ENCODE data around the gene HOXB6. TPM values are rescaled to one million over a fixed set of nuclear protein-coding genes. Genes with fewer than 3 reads are reported as not detected.

The HOXB6 gene
- total RNA-seq, 5 donors from 2014 or later (not counting 1 experiment from before 2014, with no cell fraction given), result 0.16 to 0.33 TPM; not detected in 3

DNA sequence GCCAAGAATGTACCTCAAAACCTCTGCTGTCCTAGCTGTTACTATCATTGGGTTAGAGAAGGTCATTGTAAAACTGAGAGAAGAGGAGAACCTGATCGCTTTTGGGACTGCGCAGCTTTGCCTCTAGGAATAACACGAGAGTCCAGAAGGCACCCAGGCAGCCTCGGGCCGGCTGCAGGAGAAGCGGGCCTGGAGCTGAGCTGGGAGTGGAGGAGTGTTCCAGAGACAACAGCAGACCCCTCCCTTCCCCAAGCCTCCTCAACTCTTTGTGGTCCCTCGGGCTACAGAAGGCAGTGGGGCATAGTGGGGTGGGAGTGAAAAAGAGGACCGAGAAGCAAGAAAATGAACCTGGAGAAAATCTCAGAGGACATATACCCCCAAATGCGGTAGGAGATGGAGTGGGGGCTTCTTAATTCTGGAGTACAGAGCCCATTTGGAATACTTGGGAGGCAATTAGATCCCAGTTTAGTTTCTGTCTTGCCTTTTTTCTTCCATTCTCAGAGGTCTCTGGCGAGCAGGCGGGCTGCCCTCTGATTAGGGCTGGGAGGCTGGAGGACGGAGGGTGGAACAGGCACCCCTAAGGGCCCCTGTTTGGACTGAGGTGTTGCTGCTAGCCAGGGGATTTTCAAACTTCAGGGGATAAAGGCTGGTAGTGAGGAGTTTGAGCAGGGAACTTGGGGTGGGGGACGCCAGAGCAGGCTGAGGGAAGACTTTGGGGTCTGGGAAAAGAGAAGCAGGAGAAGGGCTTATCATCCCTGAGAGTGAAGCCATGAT is 46.5 kb downstream of the HOXB6 start:
- CTCF ChIA-PET, result interaction anchor here in 1 of 2 donors (0.7 kb wide), 1 partner anchor 250 kb away, joined by 3 read pairs; no protein-coding TSS in a partner anchor
- Mint-ChIP-seq H3K27ac (no peak overlapping the region), H3K9me3 (no peaks in the 10 kb centered on the region), H3K36me3 (peaks cover 3% of the 10 kb centered on the region), H3K4me3 (no peak overlapping the region), H3K27me3 (peaks cover 15 to 24% of the 10 kb centered on the region in 2 donors), H3K4me1 (peaks cover 11 to 31% (median 17%) of the 10 kb centered on the region in 3 donors)
- Histone ChIP-seq H3K27ac (ENCODE audit: low read length) (no peak overlapping the region), H3K4me1 (ENCODE audit: control insufficient read depth in 1 of 2, extremely low read depth in 1 of 2, insufficient read depth in 2 of 2, low read length in 2 of 2) (peaks cover 2 to 24% of the 10 kb centered on the region in 2 experiments), H3K27me3 (replicated peaks in 1 of 2; ENCODE audit: control insufficient read depth in 2 of 2, extremely low read depth in 1 of 2, insufficient read depth in 2 of 2, low read length in 1 of 2) (peaks cover 0 to 37% of the 10 kb centered on the region in 2 experiments), H3K36me3 (ENCODE audit: control insufficient read depth in 2 of 2, extremely low read depth in 1 of 2, insufficient read depth in 1 of 2, low read length in 1 of 2) (no peaks in the 10 kb centered on the region), H3K9me3 (no peaks in the 10 kb centered on the region), H3K4me3 (ENCODE audit: control insufficient read depth in 1 of 2, extremely low read depth in 1 of 2, low read length in 1 of 2) (no peak overlapping the region)
- WGBS (ENCODE audit: insufficient coverage), result 80% methylated on average over 2 of the region's 13 CpGs
- no peak for DNase-seq
- POLR2A ChIA-PET, result interaction anchor here in 1 of 2 donors (0.5 kb wide), 1 partner anchor 107 kb away, joined by 6 read pairs; no protein-coding TSS in a partner anchor
- ATAC-seq (replicated peaks in 1 of 4), result no peak

DNA sequence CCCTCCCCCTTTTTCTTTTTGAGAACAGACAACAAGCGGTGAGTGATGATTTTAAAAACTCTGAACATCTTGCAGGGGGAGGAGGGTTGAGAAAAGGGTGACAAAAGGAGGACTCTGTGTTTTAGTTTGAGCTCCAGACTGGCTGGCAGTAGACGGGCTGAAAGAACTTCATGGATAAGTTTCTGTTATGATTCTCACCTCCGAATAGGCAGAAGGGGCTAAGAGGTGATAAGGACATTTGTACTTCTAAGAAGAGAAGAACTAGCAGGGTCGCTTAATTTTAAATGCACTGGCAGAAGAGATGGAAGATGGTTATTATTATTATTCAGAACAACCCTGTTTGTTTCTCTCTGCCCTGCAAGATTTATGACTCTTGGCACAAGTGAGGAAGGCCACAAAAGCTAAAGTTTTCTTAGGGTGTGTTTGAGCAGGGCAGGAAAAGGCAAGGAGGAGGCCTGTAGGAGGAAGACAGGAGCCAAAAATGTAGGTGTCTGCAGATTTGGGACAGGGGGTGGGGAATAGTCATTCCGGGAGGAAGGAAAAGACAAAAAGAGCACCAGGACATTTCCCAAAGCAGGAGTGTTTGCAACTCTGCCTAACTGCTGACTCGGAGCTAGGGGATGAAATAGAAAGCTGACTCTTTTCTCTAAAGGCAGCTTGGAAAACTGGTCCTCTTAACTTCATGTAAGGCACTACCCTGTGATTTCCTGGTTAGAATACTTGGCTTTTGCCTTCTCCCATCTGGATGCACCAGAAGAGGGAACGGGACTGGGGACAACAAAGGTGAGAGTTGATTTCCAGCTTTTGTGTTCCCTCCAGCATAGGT is 48.0 kb downstream of the HOXB6 start:
- H3K27ac ChIP-seq (ENCODE audit: low read length), result no peak overlapping the region
- WGBS (ENCODE audit: insufficient coverage), result 92% methylated on average over 3 of the region's 7 CpGs
- peaks cover 5% of the 10 kb centered on the region for H3K36me3 Mint-ChIP-seq
- no peaks in the 10 kb centered on the region for H3K9me3 ChIP-seq
- no peaks in the 10 kb centered on the region for H3K36me3 ChIP-seq (ENCODE audit: control insufficient read depth in 2 of 2, extremely low read depth in 1 of 2, insufficient read depth in 1 of 2, low read length in 1 of 2)
- no peak for DNase-seq
- H3K27me3 Mint-ChIP-seq, result peaks cover 15 to 18% of the 10 kb centered on the region in 2 donors
- POLR2A ChIA-PET, result interaction anchor here in 1 of 2 donors (0.5 to 0.7 kb wide), 2 partner anchors 102 to 1930 kb away, joined by 3 to 5 read pairs; no protein-coding TSS in a partner anchor
- H3K4me3 Mint-ChIP-seq, result peak overlapping the region in 2 of 3 donors; percentile 21 to 90
- peaks cover 2 to 16% of the 10 kb centered on the region in 2 experiments for H3K4me1 ChIP-seq (ENCODE audit: control insufficient read depth in 1 of 2, extremely low read depth in 1 of 2, insufficient read depth in 2 of 2, low read length in 2 of 2)
- no peaks in the 10 kb centered on the region for H3K9me3 Mint-ChIP-seq
- no peak overlapping the region for H3K4me3 ChIP-seq (ENCODE audit: control insufficient read depth in 1 of 2, extremely low read depth in 1 of 2, low read length in 1 of 2)
- H3K27ac Mint-ChIP-seq, result no peak overlapping the region
- ATAC-seq (replicated peaks in 1 of 4), result no peak
- H3K27me3 ChIP-seq (replicated peaks in 1 of 2; ENCODE audit: control insufficient read depth in 2 of 2, extremely low read depth in 1 of 2, insufficient read depth in 2 of 2, low read length in 1 of 2), result peaks cover 0 to 37% of the 10 kb centered on the region in 2 experiments
- CTCF ChIA-PET, result interaction anchor here (0.6 to 0.7 kb wide), 2 partner anchors 37 to 68 kb away, joined by 3 to 4 read pairs; partner anchors contain the start of gene HOXB5 (in 1 of the 2)
- peaks cover 11 to 24% (median 17%) of the 10 kb centered on the region in 3 donors for H3K4me1 Mint-ChIP-seq

DNA sequence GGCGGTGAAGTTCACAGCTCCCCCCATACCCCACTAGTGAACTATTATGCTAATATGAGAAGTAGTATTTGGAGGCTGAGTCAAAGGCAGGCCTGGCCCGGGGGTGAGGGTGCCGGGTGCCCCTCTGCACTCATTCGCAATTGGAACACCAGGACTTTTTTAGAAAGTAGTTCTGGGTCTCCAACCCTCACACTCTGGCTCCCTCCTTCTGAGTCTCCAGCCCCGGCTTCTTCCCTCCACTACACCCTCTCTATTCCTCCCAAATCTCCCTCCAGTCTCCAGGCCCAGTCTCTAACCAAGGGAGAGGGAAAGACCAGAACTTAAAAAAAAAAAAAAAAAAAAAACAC is 48.6 kb downstream of the HOXB6 start:
- Histone ChIP-seq H3K9me3 (no peaks in the 10 kb centered on the region), H3K36me3 (ENCODE audit: control insufficient read depth in 2 of 2, extremely low read depth in 1 of 2, insufficient read depth in 1 of 2, low read length in 1 of 2) (no peaks in the 10 kb centered on the region), H3K27me3 (replicated peaks in 1 of 2; ENCODE audit: control insufficient read depth in 2 of 2, extremely low read depth in 1 of 2, insufficient read depth in 2 of 2, low read length in 1 of 2) (peaks cover 0 to 35% of the 10 kb centered on the region in 2 experiments), H3K27ac (ENCODE audit: low read length) (no peak overlapping the region), H3K4me3 (ENCODE audit: control insufficient read depth in 1 of 2, extremely low read depth in 1 of 2, low read length in 1 of 2) (peak overlapping the region in 1 of 2 donors; percentile 62), H3K4me1 (ENCODE audit: control insufficient read depth in 1 of 2, extremely low read depth in 1 of 2, insufficient read depth in 2 of 2, low read length in 2 of 2) (peaks cover 0 to 11% of the 10 kb centered on the region in 2 experiments)
- H3K27ac Mint-ChIP-seq, result no peak overlapping the region
- peaks cover 5% of the 10 kb centered on the region for H3K36me3 Mint-ChIP-seq
- peaks cover 15 to 18% of the 10 kb centered on the region in 2 donors for H3K27me3 Mint-ChIP-seq
- H3K4me1 Mint-ChIP-seq, result peaks cover 9 to 21% (median 17%) of the 10 kb centered on the region in 3 donors
- 89% methylated on average over 2 of the region's 5 CpGs for WGBS (ENCODE audit: insufficient coverage)
- POLR2A ChIA-PET, result interaction anchor here in 1 of 2 donors (0.7 kb wide), 1 partner anchor 102 kb away, joined by 5 read pairs; no protein-coding TSS in a partner anchor
- ATAC-seq (replicated peaks in 1 of 4), result no peak
- CTCF ChIA-PET, result interaction anchor here (0.6 to 0.9 kb wide), 4 partner anchors 32 to 194 kb away, joined by 3 to 5 read pairs (median 4); partner anchors contain the start of gene HOXB5 (in 1 of the 2)
- no peaks in the 10 kb centered on the region for H3K9me3 Mint-ChIP-seq
- H3K4me3 Mint-ChIP-seq, result peak overlapping the region in 1 of 3 donors; percentile 90
- no peak for DNase-seq

DNA sequence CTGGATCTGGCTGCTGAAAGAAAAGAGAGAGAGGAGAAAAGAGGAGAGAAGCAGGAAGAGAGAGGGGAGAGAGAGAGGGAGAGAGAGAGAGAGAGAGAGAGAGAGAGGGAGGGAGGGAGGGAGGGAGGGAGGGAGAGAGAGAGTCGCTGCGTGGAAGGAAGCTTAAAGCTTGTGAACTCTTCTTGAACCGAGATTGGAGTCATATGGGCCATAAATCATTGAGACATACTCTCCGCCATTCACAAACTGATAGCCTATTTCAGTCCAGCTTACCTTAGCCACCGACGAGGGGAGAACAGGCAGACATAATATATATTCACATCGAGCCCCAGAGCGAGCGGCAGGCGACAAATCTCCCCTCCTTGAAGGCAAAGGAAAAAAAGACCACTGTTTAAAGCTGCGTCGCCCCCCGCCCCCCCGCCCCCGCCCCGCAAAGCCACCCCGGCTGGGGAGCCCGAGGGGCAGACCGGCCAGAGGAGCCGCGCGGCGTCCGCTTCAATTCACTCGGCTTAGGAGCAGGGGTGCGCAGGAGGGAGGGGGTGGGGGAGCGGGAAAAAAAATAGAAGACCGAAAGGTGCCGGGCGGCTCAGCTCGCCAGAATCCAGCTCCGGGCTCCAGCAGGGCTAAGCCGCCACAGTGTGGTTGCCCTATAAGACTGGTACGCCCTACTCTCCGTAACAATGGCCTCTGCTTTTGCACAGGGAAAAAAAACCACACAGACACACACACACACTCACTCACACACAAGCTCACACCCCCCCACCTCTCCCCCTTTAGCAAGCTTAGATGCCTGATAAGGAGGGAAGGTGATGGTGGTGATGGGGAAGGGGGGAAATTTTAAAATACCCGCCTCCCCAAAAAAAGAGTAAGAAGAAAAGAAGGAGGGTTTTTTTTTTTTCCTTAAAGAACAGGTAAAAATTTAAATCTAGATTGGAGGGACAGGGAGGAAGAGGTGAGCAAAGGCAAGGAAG is 49.2 kb downstream of the HOXB6 start:
- H3K4me3 Mint-ChIP-seq, result peak overlapping the region; percentile 80 to 90 (median 87)
- Histone ChIP-seq H3K9me3 (no peaks in the 10 kb centered on the region), H3K27me3 (replicated peaks in 1 of 2; ENCODE audit: control insufficient read depth in 2 of 2, extremely low read depth in 1 of 2, insufficient read depth in 2 of 2, low read length in 1 of 2) (peaks cover 0 to 35% of the 10 kb centered on the region in 2 experiments), H3K27ac (ENCODE audit: low read length) (no peak overlapping the region), H3K4me1 (ENCODE audit: control insufficient read depth in 1 of 2, extremely low read depth in 1 of 2, insufficient read depth in 2 of 2, low read length in 2 of 2) (peaks cover 0 to 9% of the 10 kb centered on the region in 2 experiments), H3K36me3 (ENCODE audit: control insufficient read depth in 2 of 2, extremely low read depth in 1 of 2, insufficient read depth in 1 of 2, low read length in 1 of 2) (peaks cover 0 to 3% of the 10 kb centered on the region in 2 donors), H3K4me3 (ENCODE audit: control insufficient read depth in 1 of 2, extremely low read depth in 1 of 2, low read length in 1 of 2) (peak overlapping the region; percentile 21 to 62)
- ATAC-seq (replicated peaks in 1 of 4) (peak; percentile 60 to 71 (median 65)), DNase-seq (peak in 1 of 35 experiments; percentile 46)
- H3K27me3 Mint-ChIP-seq, result peaks cover 15 to 18% of the 10 kb centered on the region in 2 donors
- ChIA-PET POLR2A (interaction anchor here (0.7 kb wide), 2 partner anchors 48 to 103 kb away, joined by 4 to 5 read pairs; no protein-coding TSS in a partner anchor), CTCF (interaction anchor here (0.6 to 0.9 kb wide), 4 partner anchors 33 to 193 kb away, joined by 3 to 7 read pairs (median 4); partner anchors contain the start of gene HOXB5 (in 1 of the 2))
- peak overlapping the region in 1 of 2 donors; percentile 71 for H3K27ac Mint-ChIP-seq
- H3K4me1 Mint-ChIP-seq, result peaks cover 9 to 20% (median 17%) of the 10 kb centered on the region in 3 donors
- no peaks in the 10 kb centered on the region for H3K9me3 Mint-ChIP-seq
- peaks cover 5% of the 10 kb centered on the region for H3K36me3 Mint-ChIP-seq
- WGBS (ENCODE audit: insufficient coverage), result 11% methylated on average over 9 of the region's 36 CpGs

DNA sequence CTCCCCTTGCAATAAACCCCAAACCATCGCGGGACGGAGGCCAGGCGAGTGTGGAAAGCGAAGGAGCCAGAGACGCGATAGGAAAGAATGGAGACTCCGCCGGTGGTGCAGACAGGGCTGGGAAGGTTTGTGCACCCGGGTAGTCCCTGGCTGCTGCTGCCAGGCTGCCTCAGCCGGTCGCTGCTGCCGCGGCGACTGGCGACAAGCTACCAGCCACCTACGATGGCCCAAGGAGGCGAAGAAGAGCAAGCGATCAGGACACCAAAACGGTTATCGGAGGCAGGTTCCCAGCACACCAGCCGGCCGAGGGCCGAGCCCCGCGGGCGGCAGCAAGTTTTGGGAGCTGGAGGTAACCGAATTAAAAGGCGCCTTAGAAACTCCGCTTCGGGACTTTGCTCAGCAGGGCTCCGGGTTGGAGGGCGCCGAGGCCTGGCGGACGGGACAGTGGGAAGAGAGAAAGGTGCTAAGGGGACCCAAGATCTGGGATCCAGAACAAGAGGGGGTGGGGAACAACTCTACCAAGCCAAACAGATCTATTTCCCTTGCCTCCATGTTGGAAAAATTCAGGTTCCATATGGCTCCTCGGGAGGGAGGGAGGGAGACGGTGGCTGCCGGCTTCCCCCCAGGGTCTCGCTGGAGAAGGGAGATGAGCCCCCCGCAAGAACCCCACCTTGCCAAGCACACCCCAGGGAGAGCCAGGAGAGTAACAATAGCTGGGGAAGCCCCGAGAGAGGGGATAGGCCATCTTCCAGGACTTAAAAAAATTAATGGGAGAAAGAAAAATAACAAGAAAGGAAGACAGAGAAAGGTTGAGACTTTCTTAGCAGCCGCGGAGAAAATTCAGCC is 50.2 kb downstream of the HOXB6 start:
- H3K36me3 ChIP-seq (ENCODE audit: control insufficient read depth in 2 of 2, extremely low read depth in 1 of 2, insufficient read depth in 1 of 2, low read length in 1 of 2), result peaks cover 0 to 11% of the 10 kb centered on the region in 2 donors
- H3K4me1 ChIP-seq (ENCODE audit: control insufficient read depth in 1 of 2, extremely low read depth in 1 of 2, insufficient read depth in 2 of 2, low read length in 2 of 2), result peaks cover 0 to 9% of the 10 kb centered on the region in 2 experiments
- DNase-seq, result no peak
- ATAC-seq (replicated peaks in 1 of 4), result no peak
- peaks cover 0 to 34% of the 10 kb centered on the region in 2 experiments for H3K27me3 ChIP-seq (replicated peaks in 1 of 2; ENCODE audit: control insufficient read depth in 2 of 2, extremely low read depth in 1 of 2, insufficient read depth in 2 of 2, low read length in 1 of 2)
- 91% methylated on average over 28 of the region's 44 CpGs for WGBS (ENCODE audit: insufficient coverage)
- peaks cover 15 to 18% of the 10 kb centered on the region in 2 donors for H3K27me3 Mint-ChIP-seq
- H3K4me3 Mint-ChIP-seq, result peak overlapping the region in 2 of 3 donors; percentile 87 to 90
- CTCF ChIA-PET, result no interaction called here
- H3K9me3 Mint-ChIP-seq, result no peaks in the 10 kb centered on the region
- no peak overlapping the region for H3K27ac ChIP-seq (ENCODE audit: low read length)
- POLR2A ChIA-PET, result interaction anchor here in 1 of 2 donors (0.6 kb wide), 1 partner anchor 20 kb away, joined by 6 read pairs; no protein-coding TSS in a partner anchor
- no peak overlapping the region for H3K4me3 ChIP-seq (ENCODE audit: control insufficient read depth in 1 of 2, extremely low read depth in 1 of 2, low read length in 1 of 2)
- peaks cover 9 to 20% (median 17%) of the 10 kb centered on the region in 3 donors for H3K4me1 Mint-ChIP-seq
- no peaks in the 10 kb centered on the region for H3K9me3 ChIP-seq
- H3K27ac Mint-ChIP-seq, result peak overlapping the region in 1 of 2 donors; percentile 71
- H3K36me3 Mint-ChIP-seq, result peaks cover 5% of the 10 kb centered on the region

Measured in T-cell (primary cell).